GM18951 (cell line): ENCODE results near the gene VAX1.

Experiments used
- POLR2A ChIP-seq: IDR thresholded peaks from 4 replicates; pipeline ENCODE4 v1.6.1; 2011; ENCODE audit warnings: mild to moderate bottlenecking; ENCODE audit not compliant: insufficient read length, insufficient read depth; ENCODE audit errors: extremely low read depth
- in situ Hi-C: fragments of 300-500 bp; cut with MboI; formaldehyde crosslinking; loops from one replicate; pipeline ENCODE4 v1.12.0; 2022; ENCODE audit warnings: low sequenced_read_pairs, mixed read lengths, inconsistent platforms; ENCODE audit not compliant: unreplicated experiment

The VAX1 gene

GRCh38 chr10:117167789-117168674 is 30.0 kb upstream of the VAX1 start:
- TF ChIP-seq POLR2A: no peak
- in situ Hi-C loops: no loop called here

- TF ChIP-seq POLR2A: no peak
- in situ Hi-C loops: no loop called here
Measured at GRCh38 chr10:117167346-117167788, 29.3 kb upstream of the VAX1 start.

- no peak for TF ChIP-seq POLR2A
- in situ Hi-C loops: no loop called here
Measured at GRCh38 chr10:117166418-117167345, 28.6 kb upstream of the VAX1 start.

- no peak for TF ChIP-seq POLR2A
- in situ Hi-C loops: no loop called here
Measured at GRCh38 chr10:117165538-117166417, 27.7 kb upstream of the VAX1 start.

GRCh38 chr10:117164592-117165537 is 26.8 kb upstream of the VAX1 start:
- TF ChIP-seq POLR2A: no peak
- in situ Hi-C loops: no loop called here

- TF ChIP-seq POLR2A: no peak
- in situ Hi-C loops: no loop called here
Measured at GRCh38 chr10:117163954-117164548, 26.0 kb upstream of the VAX1 start.

- TF ChIP-seq POLR2A: no peak
- in situ Hi-C loops: no loop called here
Measured at GRCh38 chr10:117163061-117163953, 25.2 kb upstream of the VAX1 start.

GRCh38 chr10:117162093-117163060 is 24.3 kb upstream of the VAX1 start:
- TF ChIP-seq POLR2A: no peak

GRCh38 chr10:117161386-117162033 is 23.4 kb upstream of the VAX1 start:
- in situ Hi-C loops: no loop called here
- TF ChIP-seq POLR2A: no peak

More at GRCh38 chr10:117162093-117163060, 24.3 kb upstream of the VAX1 start:
- in situ Hi-C loops: no loop called here
